Caki2 (cell line): Measurements from ENCODE around the gene CAPN2. TPM values are rescaled to one million over a fixed set of nuclear protein-coding genes. Genes with fewer than 3 reads are reported as not detected.

ENCODE experiments used
- DNase-seq: peaks from one replicate; pipeline ENCODE4 v3.0.0-alpha.2; 2015; ENCODE audit warnings: low read depth
- in situ Hi-C: cut with HindIII; loops from 2 replicates; pipeline ENCODE4 v1.10.0; 2016; ENCODE audit warnings: low sequenced_read_pairs, low pct_unique_long_range_greater_than_20kb, mixed read lengths
- total RNA-seq: library from RNA; depleted of rRNA; stranded (reverse); fragments of >200 nt; shearing (Covaris generic); gene quantifications from 2 replicates; pipeline ENCODE4 v1.2.3, GENCODE V29; 2014; ENCODE audit warnings: low replicate concordance

Gene CAPN2
- total RNA-seq, 1 experiment from 2014 or later, result 227 TPM

- in situ Hi-C loops, result no loop called here
- no peak for DNase-seq
Observed at GRCh38 chr1:223771469-223771813, 59.1 kb downstream of the CAPN2 start.

DNA sequence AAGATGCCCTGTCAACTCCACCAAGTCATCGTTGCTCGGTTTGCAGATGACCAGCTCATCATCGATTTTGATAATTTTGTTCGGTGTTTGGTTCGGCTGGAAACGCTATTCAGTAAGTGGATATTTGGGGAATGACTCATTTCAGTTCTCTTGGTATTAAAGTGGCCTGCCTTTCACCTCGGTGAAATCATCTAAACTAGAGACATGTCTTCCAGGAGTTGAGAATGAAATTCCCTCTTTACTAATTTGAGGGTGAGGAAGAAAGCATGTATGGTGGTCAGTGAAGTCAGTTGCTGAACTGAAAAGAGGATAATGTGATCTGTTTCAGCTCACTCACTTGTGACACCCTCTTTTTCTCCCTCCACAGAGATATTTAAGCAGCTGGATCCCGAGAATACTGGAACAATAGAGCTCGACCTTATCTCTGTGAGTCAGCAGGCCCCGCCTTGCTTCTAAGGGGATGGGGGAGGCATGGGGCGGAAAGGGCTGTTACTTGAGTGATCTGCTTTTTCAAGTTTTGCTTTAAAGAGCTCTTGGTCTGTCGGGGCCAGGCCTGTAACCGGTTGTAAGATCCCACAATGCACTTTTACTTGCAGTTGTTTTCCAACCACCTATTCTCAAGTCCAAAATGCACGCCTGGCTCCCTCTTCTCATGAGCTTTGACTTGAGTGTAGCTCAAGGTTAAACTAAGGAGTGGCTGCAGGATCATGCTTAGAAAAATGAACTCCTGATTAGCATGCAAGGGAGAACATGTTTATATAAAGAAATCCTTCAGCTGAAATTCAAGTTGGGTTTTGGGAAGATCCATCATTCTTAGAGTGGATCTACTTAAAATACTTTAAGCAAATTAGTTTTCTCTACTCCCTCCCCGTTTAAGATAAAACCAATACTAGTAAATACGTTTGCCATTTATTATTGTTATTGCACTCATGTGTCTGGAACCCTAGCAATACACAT, 59.8 kb downstream of the CAPN2 start:
- peak; percentile 95 for DNase-seq
- in situ Hi-C loops, result no loop called here

GRCh38 chr1:223772771-223773160, 60.4 kb downstream of the CAPN2 start:
- in situ Hi-C loops, result no loop called here
- DNase-seq, result no peak

DNA sequence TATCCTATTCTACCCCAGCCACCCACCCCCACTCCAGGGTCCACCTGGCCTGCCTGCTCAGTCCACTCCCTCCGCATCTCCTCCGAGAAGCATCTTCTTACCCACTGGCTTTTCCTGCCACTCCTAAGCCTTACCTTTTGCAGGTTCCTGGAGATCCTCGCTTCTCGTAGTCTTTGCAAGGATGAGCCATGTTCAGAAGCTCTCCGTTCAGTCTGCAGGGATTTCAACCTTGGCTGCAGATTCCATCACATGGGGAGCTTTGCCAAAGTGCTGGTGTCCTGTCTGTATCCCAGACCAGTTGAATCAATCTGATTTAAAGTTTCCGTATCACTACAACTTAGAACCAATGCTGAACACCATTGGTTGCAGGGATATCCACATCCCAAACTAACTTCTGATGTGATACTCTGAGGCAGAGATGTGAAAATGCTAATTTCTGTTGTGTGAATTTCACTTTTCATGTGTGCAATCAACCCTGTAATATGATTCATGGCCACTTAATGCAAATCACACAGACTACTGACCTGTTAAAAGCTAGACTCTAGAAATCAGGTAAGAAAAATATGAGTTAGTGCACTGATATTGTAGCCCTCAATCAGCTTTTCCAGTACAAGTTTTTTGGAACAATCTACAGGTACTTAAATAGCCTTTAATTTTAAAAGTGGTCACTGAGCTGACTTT, 61.9 kb downstream of the CAPN2 start:
- in situ Hi-C loops, result no loop called here
- peak; percentile 44 for DNase-seq

DNA sequence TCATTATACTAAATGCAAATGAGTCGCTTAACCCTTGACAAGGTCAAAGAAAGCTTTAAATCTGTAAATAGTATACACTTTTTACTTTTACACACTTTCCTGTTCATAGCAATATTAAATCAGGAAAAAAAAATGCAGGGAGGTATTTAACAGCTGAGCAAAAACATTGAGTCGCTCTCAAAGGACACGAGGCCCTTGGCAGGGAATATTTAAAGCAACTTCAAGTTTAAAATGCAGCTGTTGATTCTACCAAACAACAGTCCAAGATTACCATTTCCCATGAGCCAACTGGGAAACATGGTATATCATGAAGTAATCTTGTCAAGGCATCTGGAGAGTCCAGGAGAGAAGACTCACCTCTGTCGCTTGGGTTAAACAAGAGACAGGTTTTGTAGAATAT, 62.7 kb downstream of the CAPN2 start:
- peak; percentile 29 for DNase-seq
- in situ Hi-C loops, result no loop called here

GRCh38 chr1:223775711-223776074, 63.4 kb downstream of the CAPN2 start:
- DNase-seq, result no peak
- in situ Hi-C loops, result no loop called here

DNA sequence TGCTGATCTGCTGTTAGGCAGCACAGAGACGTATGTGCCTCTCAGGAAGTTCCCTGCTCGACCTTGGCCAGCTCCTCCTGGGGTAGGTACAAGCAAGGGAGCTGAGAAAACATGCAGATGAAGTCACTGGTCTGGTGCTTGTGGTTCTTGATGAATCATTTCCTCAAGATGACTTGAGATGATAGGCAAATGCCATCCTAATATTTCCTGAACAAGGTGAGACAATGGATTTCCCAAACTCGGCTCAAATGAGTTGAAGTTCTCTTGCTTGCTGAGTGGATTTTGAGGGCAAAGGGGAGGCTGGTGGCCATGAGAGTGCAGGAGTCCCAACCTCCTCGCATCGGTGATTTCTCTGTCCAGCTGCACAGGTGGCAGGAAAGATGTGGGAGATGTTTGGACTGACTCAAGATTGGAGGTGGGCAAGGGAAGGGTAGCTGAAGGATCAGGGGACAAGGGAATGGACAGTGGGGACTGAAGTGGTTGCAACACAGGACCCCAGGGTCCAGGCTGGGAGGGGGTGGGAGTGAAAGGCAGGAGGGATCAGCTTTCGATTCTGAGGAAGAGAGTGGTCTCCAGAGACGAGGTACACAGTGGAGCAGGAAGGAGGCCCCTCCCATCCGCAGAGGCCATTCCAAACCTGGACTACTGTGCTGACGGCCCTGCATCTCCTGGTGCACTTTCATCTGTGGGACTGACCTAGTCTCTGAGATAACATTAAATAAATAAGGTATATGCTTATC, 63.9 kb downstream of the CAPN2 start:
- in situ Hi-C loops, result no loop called here
- DNase-seq, result peak; percentile 92

- no peak for DNase-seq
- in situ Hi-C loops, result no loop called here
Observed at GRCh38 chr1:223776826-223777454, 64.6 kb downstream of the CAPN2 start.

- DNase-seq, result no peak
- in situ Hi-C loops, result no loop called here
Observed at GRCh38 chr1:223780318-223780717, 68.0 kb downstream of the CAPN2 start.

GRCh38 chr1:223780949-223781348, 68.6 kb downstream of the CAPN2 start:
- in situ Hi-C loops, result no loop called here
- DNase-seq, result no peak

- in situ Hi-C loops, result no loop called here
Observed at GRCh38 chr1:223783676-223784075, 71.3 kb downstream of the CAPN2 start.

DNA sequence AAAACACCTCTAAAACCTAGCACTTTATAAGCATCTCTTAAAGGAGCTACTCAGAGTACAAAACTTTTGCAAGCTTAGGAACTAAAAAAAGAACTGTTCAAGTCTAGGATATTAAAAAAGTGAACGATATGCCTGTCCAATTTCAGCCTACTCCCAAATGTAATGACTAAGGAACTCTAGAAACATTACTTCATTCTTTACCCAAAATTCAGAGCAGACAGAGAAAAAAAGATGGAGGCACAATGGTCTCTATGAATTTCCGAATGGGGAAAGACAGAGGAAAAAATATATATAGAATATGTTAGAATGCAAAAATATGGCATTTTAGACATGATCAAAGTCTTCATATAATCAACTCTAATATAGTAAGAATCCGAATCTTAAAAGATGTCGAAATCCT, 72.2 kb downstream of the CAPN2 start:
- in situ Hi-C loops, result no loop called here
- no peak for DNase-seq

More at GRCh38 chr1:223783676-223784075, 71.3 kb downstream of the CAPN2 start:
- DNase-seq, result no peak

GRCh38 chr1:223785808-223786207, 73.5 kb downstream of the CAPN2 start:
- DNase-seq, result no peak
- in situ Hi-C loops, result no loop called here

DNA sequence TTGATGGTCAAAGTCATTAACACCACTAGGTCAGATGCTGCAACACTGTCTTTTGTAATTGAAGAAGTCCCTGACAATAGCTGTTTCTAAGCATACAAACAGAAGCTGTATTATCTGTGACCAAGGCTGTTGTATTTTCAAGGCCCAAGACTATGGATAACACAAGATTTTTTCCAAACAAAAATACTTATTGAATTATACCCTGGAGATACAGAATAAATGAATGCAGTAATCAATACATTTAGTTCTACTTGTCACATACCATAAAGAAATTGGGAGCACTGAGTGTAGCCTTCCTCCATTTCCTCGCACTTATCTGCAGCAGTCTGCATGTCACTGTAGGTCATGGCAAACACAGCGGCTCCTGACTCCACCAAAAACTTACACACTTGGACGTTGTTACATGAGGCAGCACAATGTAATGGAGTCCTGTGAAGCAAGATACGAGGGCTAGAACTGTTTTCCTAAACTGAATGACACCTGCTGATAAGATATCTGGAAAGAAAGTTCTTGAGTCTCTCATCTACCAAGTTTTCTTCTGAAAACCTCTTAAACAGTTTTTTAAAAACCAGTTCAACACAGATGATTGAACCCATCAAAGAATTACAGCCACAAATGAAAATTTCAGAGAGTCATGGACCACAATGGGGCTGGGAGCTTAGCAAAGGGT, 76.5 kb downstream of the CAPN2 start:
- in situ Hi-C loops, result no loop called here

GRCh38 chr1:223792046-223792445, 79.7 kb downstream of the CAPN2 start:
- in situ Hi-C loops, result no loop called here
- DNase-seq, result no peak

More for the DNA sequence above, 76.5 kb downstream of the CAPN2 start:
- DNase-seq, result no peak

GRCh38 chr1:223793716-223794115, 81.4 kb downstream of the CAPN2 start:
- in situ Hi-C loops, result no loop called here

DNA sequence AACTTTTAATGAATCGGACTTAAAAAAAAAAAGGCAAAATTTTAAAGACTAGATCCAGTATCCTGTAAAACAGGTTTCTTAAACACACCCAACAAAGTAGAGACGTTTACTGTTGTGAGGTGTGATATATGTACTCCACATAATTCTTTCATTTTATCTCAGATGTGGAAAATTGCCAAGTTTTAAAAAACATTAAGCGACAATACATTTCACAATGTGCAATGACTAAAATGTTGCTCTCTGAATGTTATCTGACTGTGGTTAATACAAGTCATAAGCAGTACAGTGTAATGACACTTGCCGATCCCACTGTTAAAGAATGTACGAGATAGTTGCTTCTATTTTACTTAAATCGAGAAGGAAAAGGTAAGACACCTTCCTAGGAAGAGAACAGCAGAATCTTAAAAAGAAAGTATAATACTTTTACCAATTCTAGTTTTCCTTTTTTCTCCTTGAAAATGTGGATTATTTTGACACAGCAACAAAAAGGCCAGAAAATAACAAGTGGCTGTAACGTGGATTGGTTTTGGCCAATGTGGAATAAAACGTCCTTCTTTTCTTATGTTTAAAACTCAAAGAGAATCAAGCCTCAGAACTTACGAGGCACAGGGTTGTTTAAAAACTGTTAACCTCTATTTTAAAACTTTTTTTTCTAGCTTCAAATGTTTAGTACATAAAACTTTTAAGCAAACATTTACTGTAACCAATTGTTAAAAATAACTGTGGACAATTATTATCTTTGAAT, 82.0 kb downstream of the CAPN2 start:
- in situ Hi-C loops, result no loop called here
- no peak for DNase-seq

More at GRCh38 chr1:223793716-223794115, 81.4 kb downstream of the CAPN2 start:
- no peak for DNase-seq
